GM18873 (cell line): ENCODE results near the gene TXNDC5.
A peak's percentile ranks its signal among the peaks of the same experiment; 100 is the strongest.

Source experiments
- ATAC-seq: cut with Tn5 transposase; IDR thresholded peaks from one replicate; pipeline ENCODE4 v1.9.1; 2021; ENCODE audit warnings: mild to moderate bottlenecking, moderate library complexity, moderate number of reproducible peaks; ENCODE audit not compliant: unreplicated experiment, low FRiP score

Gene TXNDC5

DNA sequence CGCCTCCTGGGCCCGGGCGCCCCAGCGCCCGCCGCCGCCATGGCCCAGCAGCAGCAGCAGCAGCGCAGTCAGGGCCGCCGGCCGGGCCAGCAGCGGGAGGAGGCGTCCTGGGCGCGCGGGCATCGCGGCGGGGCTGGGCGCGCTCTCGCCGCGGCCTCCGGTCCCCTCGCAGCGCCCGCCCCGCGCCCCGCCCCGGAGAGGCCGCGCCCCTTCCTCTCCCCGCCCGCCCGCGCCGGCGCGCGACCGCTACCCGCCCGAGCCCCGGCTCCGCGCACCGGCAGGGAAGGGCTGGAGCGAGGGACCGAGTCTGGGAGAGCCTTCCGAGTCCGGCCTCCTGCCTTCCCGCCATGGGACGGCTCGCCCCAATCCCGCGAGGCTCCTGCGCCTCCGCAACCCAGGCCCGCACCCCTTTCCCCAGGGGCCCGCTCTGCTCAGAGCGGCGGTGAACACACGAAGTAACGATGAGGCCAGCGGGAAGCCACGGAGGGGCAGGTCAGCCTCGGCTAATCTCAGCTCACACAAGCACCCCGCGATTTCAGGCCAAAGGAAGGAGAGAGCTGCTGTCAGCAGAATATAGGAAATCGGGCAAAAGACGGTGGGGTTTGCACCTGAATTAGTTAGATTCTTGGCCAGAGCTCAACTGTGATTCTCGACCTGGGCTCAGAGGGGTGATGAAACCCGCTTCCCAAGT lies at the start of gene TXNDC5:
Gene TXNDC5, minus strand, starts transcription at position 135 of the 691 bp plus-strand sequence. Its CDS starts 12 bp downstream, at position 123.
- peak; percentile 34 for ATAC-seq

DNA sequence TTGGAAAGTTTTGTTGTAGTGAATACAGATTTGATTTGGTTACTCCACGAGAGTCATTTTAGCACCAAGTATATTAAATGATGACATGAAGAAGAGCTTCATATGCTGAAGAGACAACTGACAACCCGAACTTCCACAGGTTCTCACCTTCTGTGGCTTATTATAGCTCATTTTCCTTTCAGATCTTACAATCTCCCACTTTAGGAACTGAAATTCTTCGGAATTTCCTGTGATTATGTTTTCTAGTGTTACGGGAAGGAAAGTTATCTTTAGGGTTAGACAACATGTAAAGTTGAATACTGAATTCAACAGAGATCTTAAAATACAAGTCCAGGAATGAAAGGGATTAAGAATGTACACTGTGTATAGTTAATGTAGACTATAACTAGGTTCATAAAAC lies 49.6 kb upstream of the TXNDC5 start:
- ATAC-seq: no peak

DNA sequence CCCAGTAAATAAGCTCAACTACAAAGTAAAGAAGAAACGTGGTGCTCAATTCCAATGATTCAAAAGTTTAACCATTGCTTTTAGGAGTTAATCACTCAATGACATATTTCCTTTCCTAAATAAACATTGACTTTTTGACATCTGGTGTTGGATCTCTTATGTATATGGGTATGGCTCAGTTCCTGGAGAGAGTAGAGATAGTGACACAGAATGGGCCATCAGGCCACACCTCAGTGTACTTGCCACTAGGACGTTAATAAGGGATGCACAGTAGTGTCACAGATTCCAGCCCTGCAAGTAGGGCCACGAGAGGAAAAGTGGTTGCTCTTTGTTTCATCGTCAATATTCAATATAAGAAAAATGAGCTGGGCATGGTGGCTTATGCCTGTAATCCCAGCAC lies 48.9 kb upstream of the TXNDC5 start:
- ATAC-seq: no peak

GRCh38 chr6:7958464-7958863 lies 47.9 kb upstream of the TXNDC5 start:
- no peak for ATAC-seq

DNA sequence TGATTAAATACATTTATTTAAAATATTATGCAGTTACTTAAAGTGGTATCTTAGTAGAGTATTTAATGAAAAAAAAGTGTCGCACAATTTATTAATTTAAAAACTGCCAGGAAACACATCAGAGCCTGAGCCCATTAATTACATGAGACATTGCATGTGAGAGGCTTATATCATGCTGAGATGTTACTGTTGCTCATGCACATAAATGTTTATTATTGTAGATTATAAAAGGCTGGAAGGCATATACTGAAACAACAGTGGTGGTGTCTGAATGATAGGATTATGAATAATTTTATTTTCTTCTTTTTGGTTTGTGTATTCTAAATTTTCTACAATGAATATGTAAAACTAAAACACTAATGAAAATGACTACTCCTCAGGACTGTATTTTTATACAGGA lies 45.7 kb upstream of the TXNDC5 start:
- ATAC-seq: no peak

GRCh38 chr6:7954477-7955200 lies 44.1 kb upstream of the TXNDC5 start:
- ATAC-seq: no peak

- no peak for ATAC-seq
Measured at GRCh38 chr6:7953753-7954152, 43.2 kb upstream of the TXNDC5 start.

DNA sequence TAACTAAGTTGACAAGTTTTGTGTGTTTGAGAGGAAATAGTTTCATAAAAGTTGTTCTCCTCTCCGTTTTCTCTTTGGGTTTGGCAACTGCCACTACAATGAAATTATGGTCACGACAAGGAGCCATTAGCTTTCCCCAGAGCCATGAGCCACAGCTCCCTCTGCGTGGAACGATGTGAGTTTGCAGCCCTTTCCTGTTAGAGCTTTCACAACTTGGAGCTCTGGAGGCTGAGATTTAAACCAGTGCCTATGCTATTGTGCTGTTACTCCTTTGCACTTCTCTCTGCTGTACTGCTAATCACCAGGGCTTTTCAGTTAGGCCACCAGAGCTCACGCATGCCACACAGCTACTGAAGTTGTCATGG lies 29.3 kb upstream of the TXNDC5 start:
- no peak for ATAC-seq

DNA sequence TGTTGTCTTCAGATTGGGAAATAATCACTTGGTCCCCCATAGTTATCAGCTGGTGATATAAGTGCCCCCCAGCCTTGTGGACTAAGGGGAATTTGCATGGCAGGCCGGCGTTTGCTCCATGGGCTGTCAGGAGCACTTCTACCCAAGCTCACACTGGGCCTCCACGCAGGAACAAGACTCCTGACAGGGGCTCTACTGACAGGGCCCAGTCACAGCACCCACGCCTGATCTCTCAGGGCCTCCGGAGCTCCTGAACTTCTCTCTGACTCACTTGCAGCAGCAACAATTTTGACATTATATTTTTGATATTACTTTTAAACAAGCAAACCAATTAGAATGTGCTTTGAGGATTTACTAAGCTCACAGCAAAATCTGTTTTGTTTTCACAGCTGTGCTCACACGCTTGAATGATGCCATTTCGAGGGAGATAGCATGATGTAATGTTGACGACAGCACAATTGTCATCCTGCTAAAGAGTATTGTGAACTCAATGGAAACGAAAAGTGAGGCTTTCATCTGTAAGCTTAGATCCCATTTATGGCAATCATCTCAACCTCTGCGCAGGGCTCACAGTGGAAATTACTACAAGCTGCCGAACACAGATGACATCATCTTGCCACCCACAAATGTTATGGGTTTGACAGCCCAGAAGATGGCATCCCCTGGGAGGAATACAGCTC lies 28.7 kb upstream of the TXNDC5 start:
- ATAC-seq: no peak

- ATAC-seq: no peak
Measured at GRCh38 chr6:7938562-7939183, 28.1 kb upstream of the TXNDC5 start.

DNA sequence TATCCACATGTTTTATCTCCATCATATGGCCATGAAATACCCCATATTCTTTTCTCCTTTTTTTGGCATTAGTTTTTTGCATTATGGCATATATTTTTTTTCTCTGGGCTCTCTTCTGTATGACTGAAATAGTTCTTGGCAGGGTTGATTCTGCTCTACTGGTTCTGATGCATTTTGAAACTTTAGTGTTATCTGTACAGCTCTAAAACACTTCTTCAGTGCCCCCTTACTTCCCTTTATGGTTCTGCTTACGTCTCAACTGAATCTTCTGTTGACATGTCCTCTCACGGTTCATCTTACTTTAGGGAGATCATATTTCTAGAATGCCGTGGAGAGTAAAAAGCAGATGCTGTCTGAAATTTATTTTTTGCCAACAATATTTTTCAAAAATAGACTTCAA lies 23.2 kb upstream of the TXNDC5 start:
- ATAC-seq: peak; percentile 96

DNA sequence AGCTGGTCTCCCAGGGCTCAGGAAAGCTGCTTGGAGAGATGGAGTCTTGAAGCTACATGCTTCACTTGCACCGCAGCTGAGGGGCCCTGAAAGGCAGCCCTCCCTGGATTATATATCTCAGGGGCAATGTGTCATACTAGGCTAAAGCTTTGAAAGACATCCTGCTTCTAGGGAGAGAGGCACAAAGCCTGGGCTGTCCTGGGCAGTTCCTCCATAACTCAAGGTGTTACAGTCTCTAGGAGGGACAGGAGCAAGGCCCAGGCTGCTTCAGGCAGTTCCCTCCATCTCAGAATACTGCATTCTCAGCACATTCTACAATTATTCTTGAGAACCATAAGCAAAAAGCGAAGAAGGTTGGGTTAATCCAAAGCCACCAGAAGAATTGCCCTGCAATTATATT lies 22.0 kb upstream of the TXNDC5 start:
- ATAC-seq: no peak

- no peak for ATAC-seq
Measured at GRCh38 chr6:7924867-7925266, 14.3 kb upstream of the TXNDC5 start.

- no peak for ATAC-seq
Measured at GRCh38 chr6:7922596-7922995, 12.0 kb upstream of the TXNDC5 start.

GRCh38 chr6:7921632-7922092 lies 11.1 kb upstream of the TXNDC5 start:
- no peak for ATAC-seq

- ATAC-seq: no peak
Measured at GRCh38 chr6:7921046-7921445, 10.5 kb upstream of the TXNDC5 start.

- ATAC-seq: no peak
Measured at GRCh38 chr6:7920425-7920824, 9.8 kb upstream of the TXNDC5 start.

GRCh38 chr6:7919871-7920270 lies 9.3 kb upstream of the TXNDC5 start:
- no peak for ATAC-seq

DNA sequence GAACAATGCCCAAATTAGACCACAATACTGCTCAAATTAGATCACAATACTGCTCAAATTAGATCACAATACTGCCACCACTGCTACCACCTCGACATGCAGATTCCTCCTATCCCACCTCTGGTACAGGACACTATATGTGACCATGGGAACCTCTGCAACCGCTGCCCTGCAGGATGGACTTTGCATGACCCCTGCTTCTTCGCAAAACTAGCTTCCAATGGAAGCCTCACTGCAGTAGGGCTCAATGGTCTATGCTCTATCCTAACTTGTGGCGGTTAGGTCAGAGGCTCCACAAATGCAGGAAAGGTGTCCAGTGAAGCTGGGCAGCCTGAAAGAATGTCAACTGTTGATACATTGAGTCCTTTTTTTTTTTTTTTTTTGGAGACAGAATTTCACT lies 7.8 kb upstream of the TXNDC5 start:
- ATAC-seq: no peak

DNA sequence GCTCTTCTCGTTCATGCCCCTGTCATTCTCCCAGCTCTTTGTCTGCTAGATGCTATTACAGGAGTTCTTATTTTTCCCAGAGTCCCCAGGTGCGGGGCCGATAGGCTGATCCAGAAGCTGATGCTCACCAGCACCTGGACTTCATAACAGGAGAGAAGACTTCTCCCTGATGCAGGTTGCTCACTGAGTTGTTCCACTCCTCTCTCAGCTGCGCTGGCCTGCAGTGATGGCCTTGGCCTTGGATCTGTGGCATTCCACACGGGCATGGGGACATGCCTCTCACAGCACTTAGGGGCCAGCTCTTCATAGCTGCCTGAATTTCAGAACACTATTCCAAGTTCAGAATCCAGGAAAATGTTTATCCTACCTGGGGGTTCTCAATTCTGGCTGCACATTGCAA lies 7.1 kb upstream of the TXNDC5 start:
- no peak for ATAC-seq

DNA sequence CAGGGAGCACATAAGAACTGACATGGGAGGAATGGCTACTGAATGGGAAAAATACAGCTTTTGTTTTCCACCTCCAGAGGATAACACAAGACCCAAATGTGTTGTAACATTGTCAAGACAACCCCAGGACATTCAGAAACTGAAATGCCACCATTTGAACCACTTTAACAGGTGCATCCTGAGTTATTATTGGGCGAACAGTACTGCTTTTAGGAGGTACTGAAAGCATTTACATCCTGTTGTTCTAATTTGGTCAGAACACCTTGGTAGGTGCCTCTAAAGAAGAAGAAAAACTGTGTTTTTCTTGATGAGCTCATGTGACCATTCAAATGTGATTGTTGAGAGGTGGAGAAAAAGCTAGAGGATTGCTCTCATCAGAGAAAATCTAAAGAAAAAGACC lies 6.4 kb upstream of the TXNDC5 start:
- ATAC-seq: peak; percentile 91
